GM19328 (cell line): Measurements from ENCODE around the gene PPOX.

Source experiments
- ATAC-seq: cut with Tn5 transposase; IDR thresholded peaks from one replicate; pipeline ENCODE4 v1.9.1; 2021; ENCODE audit warnings: mild to moderate bottlenecking, moderate library complexity; ENCODE audit not compliant: unreplicated experiment

PPOX gene

GRCh38 chr1:161165742-161166668 lies at the start of gene PPOX:
Gene PPOX (plus strand): TSS chr1:161166426. CDS start chr1:161166848, 422 bp downstream.
- peak; percentile 90 for ATAC-seq

- ATAC-seq, result peak; percentile 81
Measured at GRCh38 chr1:161117759-161118581, 48.3 kb upstream of the PPOX start, which contains the start of the genes NIT1 and PFDN2. Gene NIT1 (plus strand): TSS chr1:161118105. CDS start chr1:161118177, 72 bp downstream. Gene PFDN2 (minus strand): TSS chr1:161118037. CDS start chr1:161118026, 11 bp downstream.

GRCh38 chr1:161119092-161119903 lies 46.9 kb upstream of the PPOX start:
- no peak for ATAC-seq

- no peak for ATAC-seq
Measured at GRCh38 chr1:161121042-161121650, 45.1 kb upstream of the PPOX start.

- ATAC-seq, result no peak
Measured at GRCh38 chr1:161121834-161122233, 44.4 kb upstream of the PPOX start.

GRCh38 chr1:161122967-161123366 lies 43.3 kb upstream of the PPOX start:
- ATAC-seq, result no peak

- ATAC-seq, result no peak
Measured at GRCh38 chr1:161127649-161128048, 38.6 kb upstream of the PPOX start.

GRCh38 chr1:161128591-161129420 lies 37.4 kb upstream of the PPOX start:
- no peak for ATAC-seq

GRCh38 chr1:161130266-161130665 lies 36.0 kb upstream of the PPOX start:
- no peak for ATAC-seq

- ATAC-seq, result no peak
Measured at GRCh38 chr1:161131523-161132409, 34.5 kb upstream of the PPOX start.

- peak; percentile 91 for ATAC-seq
Measured at GRCh38 chr1:161132410-161133219, 33.6 kb upstream of the PPOX start, which contains the start of gene DEDD. Gene DEDD (minus strand): TSS chr1:161132667. CDS start chr1:161124462, 8,205 bp downstream.

- ATAC-seq, result no peak
Measured at GRCh38 chr1:161133220-161133740, 32.9 kb upstream of the PPOX start.

- no peak for ATAC-seq
Measured at GRCh38 chr1:161137881-161138280, 28.3 kb upstream of the PPOX start.

GRCh38 chr1:161138431-161138830 lies 27.8 kb upstream of the PPOX start:
- no peak for ATAC-seq

- no peak for ATAC-seq
Measured at GRCh38 chr1:161139766-161140165, 26.5 kb upstream of the PPOX start.

GRCh38 chr1:161140755-161141400 lies 25.3 kb upstream of the PPOX start:
- no peak for ATAC-seq

GRCh38 chr1:161145832-161146231 lies 20.4 kb upstream of the PPOX start:
- no peak for ATAC-seq
